Bone marrow (tissue), 2 donors: ENCODE results near the gene SERPINB2.

Source experiments
- DNase-seq, 2 donors: peaks; one replicate each; lab custom pipeline; 2025; lab: John Stamatoyannopoulos, UW

The SERPINB2 gene

GRCh38 chr18:63887424-63887823, at the start of gene SERPINB2:
TSS of gene SERPINB2 (plus strand) at chr18:63887705. CDS start at chr18:63891445, 3,740 bp downstream.
- DNase-seq = no peak

GRCh38 chr18:63843008-63843407, 44.5 kb upstream of the SERPINB2 start:
- no peak for DNase-seq

GRCh38 chr18:63844254-63844653, 43.3 kb upstream of the SERPINB2 start:
- DNase-seq = peak in 1 of 2 donors; percentile 0

GRCh38 chr18:63848159-63848558, 39.3 kb upstream of the SERPINB2 start:
- peak in 1 of 2 donors; percentile 0 for DNase-seq

GRCh38 chr18:63850020-63850419, 37.5 kb upstream of the SERPINB2 start:
- DNase-seq = no peak

- DNase-seq = no peak
Measured at GRCh38 chr18:63850636-63851035, 36.9 kb upstream of the SERPINB2 start.

GRCh38 chr18:63858456-63858855, 29.0 kb upstream of the SERPINB2 start:
- no peak for DNase-seq

GRCh38 chr18:63859781-63860475, 27.6 kb upstream of the SERPINB2 start:
- DNase-seq = no peak

GRCh38 chr18:63860531-63860930, 27.0 kb upstream of the SERPINB2 start:
- DNase-seq = no peak

- no peak for DNase-seq
Measured at GRCh38 chr18:63867368-63868125, 20.0 kb upstream of the SERPINB2 start.

- no peak for DNase-seq
Measured at GRCh38 chr18:63868546-63868945, 19.0 kb upstream of the SERPINB2 start.

GRCh38 chr18:63869374-63869773, 18.1 kb upstream of the SERPINB2 start:
- no peak for DNase-seq

- DNase-seq = no peak
Measured at GRCh38 chr18:63869851-63870250, 17.7 kb upstream of the SERPINB2 start.

GRCh38 chr18:63871836-63872235, 15.7 kb upstream of the SERPINB2 start:
- no peak for DNase-seq

- no peak for DNase-seq
Measured at GRCh38 chr18:63872586-63872985, 14.9 kb upstream of the SERPINB2 start.

- no peak for DNase-seq
Measured at GRCh38 chr18:63878343-63878742, 9.2 kb upstream of the SERPINB2 start.

GRCh38 chr18:63878925-63879324, 8.6 kb upstream of the SERPINB2 start:
- DNase-seq = no peak

GRCh38 chr18:63879709-63880108, 7.8 kb upstream of the SERPINB2 start:
- DNase-seq = no peak

- DNase-seq = no peak
Measured at GRCh38 chr18:63881851-63882250, 5.7 kb upstream of the SERPINB2 start.

- no peak for DNase-seq
Measured at GRCh38 chr18:63882333-63883141, 5.0 kb upstream of the SERPINB2 start.

- DNase-seq = no peak
Measured at GRCh38 chr18:63883617-63884016, 3.9 kb upstream of the SERPINB2 start.

- DNase-seq = no peak
Measured at GRCh38 chr18:63888470-63889190, 1.1 kb downstream of the SERPINB2 start.
